SKM-1 (cell line): Measurements from ENCODE around the gene NEGR1.

Experiments
- DNase-seq: peaks from one replicate; lab custom pipeline; 2025; ENCODE audit not compliant: unreplicated experiment; lab: John Stamatoyannopoulos, UW

Gene NEGR1

GRCh38 chr1:72122099-72122880 is 160.0 kb downstream of the NEGR1 start:
- DNase-seq, result no peak

GRCh38 chr1:72119491-72119890 is 162.8 kb downstream of the NEGR1 start:
- no peak for DNase-seq

- DNase-seq, result no peak
Observed at GRCh38 chr1:72117621-72118020, 164.7 kb downstream of the NEGR1 start.

GRCh38 chr1:72115290-72115689 is 167.0 kb downstream of the NEGR1 start:
- DNase-seq, result no peak

- DNase-seq, result peak; percentile 35
Observed at GRCh38 chr1:72111662-72112061, 170.7 kb downstream of the NEGR1 start.

GRCh38 chr1:72109916-72110315 is 172.4 kb downstream of the NEGR1 start:
- DNase-seq, result peak; percentile 28

- DNase-seq, result no peak
Observed at GRCh38 chr1:72105201-72105600, 177.1 kb downstream of the NEGR1 start.

- no peak for DNase-seq
Observed at GRCh38 chr1:72101840-72102632, 180.3 kb downstream of the NEGR1 start.

- DNase-seq, result peak; percentile 22
Observed at GRCh38 chr1:72100771-72101170, 181.6 kb downstream of the NEGR1 start.

- no peak for DNase-seq
Observed at GRCh38 chr1:72097851-72098570, 184.3 kb downstream of the NEGR1 start.

GRCh38 chr1:72094209-72094608 is 188.1 kb downstream of the NEGR1 start:
- DNase-seq, result no peak

GRCh38 chr1:72086394-72086793 is 195.9 kb downstream of the NEGR1 start:
- no peak for DNase-seq

GRCh38 chr1:72075425-72075824 is 206.9 kb downstream of the NEGR1 start:
- DNase-seq, result no peak

GRCh38 chr1:72066431-72066830 is 215.9 kb downstream of the NEGR1 start:
- no peak for DNase-seq

- no peak for DNase-seq
Observed at GRCh38 chr1:72064196-72065075, 217.9 kb downstream of the NEGR1 start.

GRCh38 chr1:72063364-72064044 is 218.8 kb downstream of the NEGR1 start:
- DNase-seq, result no peak

GRCh38 chr1:72062584-72062983 is 219.8 kb downstream of the NEGR1 start:
- no peak for DNase-seq

GRCh38 chr1:72060466-72061245 is 221.7 kb downstream of the NEGR1 start:
- DNase-seq, result no peak

- no peak for DNase-seq
Observed at GRCh38 chr1:72056516-72056915, 225.8 kb downstream of the NEGR1 start.
